Activated T-helper 2 cell treated with anti-CD3 and anti-CD28 coated beads, Interferon-gamma antibody, Interleukin-2, Interleukin-4, amounts not matched to agents 10 μg/mL and 5 μg/mL and 100 μg/mL, durations not matched to agents 14 hours and 24 hours and 36 hours (primary cell): ENCODE results near the gene PER2. TPM values are rescaled to one million over a fixed set of nuclear protein-coding genes. Genes with fewer than 3 reads are reported as not detected.

Experiments used
- DNase-seq: peaks from one replicate; pipeline ENCODE4 v3.0.0; 2021; ENCODE audit warnings: low spot score
- H3K27ac Mint-ChIP-seq: one replicate; pipeline ENCODE4 v1.8.0; 2021; ENCODE audit warnings: mixed read lengths
- H3K27me3 Mint-ChIP-seq: one replicate; pipeline ENCODE4 v1.8.0; 2021; ENCODE audit warnings: low read depth, mixed read lengths
- H3K36me3 Mint-ChIP-seq: one replicate; pipeline ENCODE4 v1.8.0; 2021; ENCODE audit warnings: low read depth, mixed read lengths
- H3K4me1 Mint-ChIP-seq: one replicate; pipeline ENCODE4 v1.8.0; 2021; ENCODE audit warnings: low read depth, mixed read lengths
- H3K4me3 Mint-ChIP-seq: one replicate; pipeline ENCODE4 v1.8.0; 2021; ENCODE audit warnings: low read depth, mild to moderate bottlenecking, moderate library complexity, mixed read lengths
- H3K9me3 Mint-ChIP-seq: one replicate; pipeline ENCODE4 v1.8.0; 2021; ENCODE audit warnings: mixed read lengths
- intact Hi-C: fragments of 100-400 bp; cut with micrococcal nuclease; formaldehyde crosslinking; loops from one replicate; pipeline ENCODE4 v1.15.1; 2023
- total RNA-seq: library from RNA; stranded (reverse); gene quantifications from 2 replicates; pipeline ENCODE4 v1.2.3, GENCODE V29; 2022

The PER2 gene
- total RNA-seq, 1 donor from 2014 or later, result 19.1 TPM

DNA sequence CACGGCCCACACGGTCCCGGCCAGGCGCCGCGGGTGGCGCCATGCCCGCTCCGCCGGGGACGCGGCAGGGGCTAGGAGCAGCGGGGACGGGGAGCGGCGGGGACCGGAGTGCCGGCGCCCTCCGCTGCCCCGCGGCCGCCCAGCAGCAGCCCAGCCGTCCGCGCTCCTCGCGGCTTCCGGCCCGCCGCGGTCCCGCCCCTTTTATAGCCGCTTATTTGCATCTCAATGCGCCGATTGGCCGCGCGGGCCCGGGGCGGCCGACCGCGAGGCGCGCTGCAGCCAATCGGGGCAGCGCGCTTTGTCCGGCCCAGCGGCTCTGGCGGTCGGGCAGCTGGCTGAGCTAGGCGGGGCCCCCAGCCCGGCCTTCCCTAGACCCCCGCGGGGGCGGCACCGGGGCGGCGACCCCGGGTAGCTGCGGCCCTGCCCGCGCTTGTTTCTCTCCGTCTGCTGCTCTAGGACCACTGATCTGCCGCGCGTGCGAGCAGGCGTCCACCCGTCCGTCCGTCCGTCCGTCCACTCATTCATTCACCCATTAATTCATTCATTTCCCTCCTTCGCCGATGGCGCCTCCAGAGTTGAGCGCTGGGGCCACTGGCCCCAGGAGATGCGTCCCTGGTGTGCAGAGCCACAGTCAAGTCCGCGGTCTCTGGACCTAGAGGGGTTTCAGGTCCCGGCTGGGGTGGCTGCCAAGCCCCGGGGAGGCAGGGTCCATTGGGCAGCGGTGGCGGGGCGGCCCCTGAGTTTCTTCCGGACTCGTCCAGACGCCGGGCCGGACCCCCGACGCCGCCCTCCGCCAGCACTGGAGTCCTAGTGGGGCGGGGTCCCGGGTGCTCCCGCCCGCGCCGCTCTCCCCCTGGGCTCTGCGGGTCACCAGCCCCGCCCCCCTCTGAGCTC is 48.3 kb downstream of the PER2 start, which contains the start of gene HES6:
Gene HES6 (minus strand): TSS at position 176 of the 894 bp plus-strand sequence. CDS start 133 bp downstream, at position 43.
- H3K36me3 Mint-ChIP-seq, result peaks cover 7% of the 10 kb centered on the region
- DNase-seq, result peak; percentile 80
- H3K4me1 Mint-ChIP-seq, result peaks cover 3% of the 10 kb centered on the region
- H3K4me3 Mint-ChIP-seq, result peak within 1 kb of the TSS; percentile 90
- peak within 1 kb of the TSS; percentile 70 for H3K27ac Mint-ChIP-seq
- peaks cover 40% of the 10 kb centered on the region for H3K27me3 Mint-ChIP-seq
- intact Hi-C loops, result loop anchor here (1.0 to 2.0 kb wide), 3 partner anchors 9 to 49 kb away; partner anchors contain the start of genes ILKAP and PER2
- H3K9me3 Mint-ChIP-seq, result no peaks in the 10 kb centered on the region

- intact Hi-C loops, result no loop called here
- H3K27ac Mint-ChIP-seq, result no peak overlapping the region
- H3K9me3 Mint-ChIP-seq, result no peaks in the 10 kb centered on the region
- no peak for DNase-seq
- peaks cover 41% of the 10 kb centered on the region for H3K27me3 Mint-ChIP-seq
- no peak overlapping the region for H3K4me3 Mint-ChIP-seq
- peaks cover 5% of the 10 kb centered on the region for H3K36me3 Mint-ChIP-seq
- H3K4me1 Mint-ChIP-seq, result peaks cover 3% of the 10 kb centered on the region
These were observed 48.9 kb downstream of the PER2 start for GRCh38 chr2:238239543-238239862.

GRCh38 chr2:238238766-238239542 is 49.5 kb downstream of the PER2 start:
- H3K36me3 Mint-ChIP-seq, result no peaks in the 10 kb centered on the region

DNA sequence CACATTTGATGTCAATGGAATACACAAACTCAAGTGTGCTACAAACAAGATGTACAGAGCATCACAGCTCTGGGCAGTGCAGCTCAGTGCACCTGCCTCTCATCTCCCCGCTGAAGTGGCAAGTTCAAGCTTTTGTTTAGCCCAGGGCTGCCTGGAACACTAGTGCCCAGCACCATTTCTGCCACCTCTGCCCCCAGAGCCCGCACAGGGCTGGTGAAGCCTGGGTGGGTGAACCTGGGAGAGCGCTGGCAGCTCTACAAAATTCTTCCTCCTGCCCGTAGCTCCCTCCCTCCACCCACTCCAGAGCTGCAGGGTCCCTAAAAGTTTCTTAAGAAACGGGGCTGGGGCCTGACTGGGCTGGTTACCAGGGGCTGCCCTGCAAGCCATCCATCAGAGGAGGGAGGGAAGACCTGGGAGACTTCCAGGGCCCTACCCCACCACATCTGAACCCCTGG is 50.1 kb downstream of the PER2 start:
- H3K27ac Mint-ChIP-seq, result no peak overlapping the region
- H3K4me1 Mint-ChIP-seq, result peaks cover 3% of the 10 kb centered on the region
- intact Hi-C loops, result no loop called here
- H3K9me3 Mint-ChIP-seq, result peaks cover 4% of the 10 kb centered on the region
- peaks cover 50% of the 10 kb centered on the region for H3K27me3 Mint-ChIP-seq
- no peak for DNase-seq
- no peaks in the 10 kb centered on the region for H3K36me3 Mint-ChIP-seq
- H3K4me3 Mint-ChIP-seq, result peak overlapping the region; percentile 27

More at GRCh38 chr2:238238766-238239542, 49.5 kb downstream of the PER2 start:
- Mint-ChIP-seq H3K27ac (no peak overlapping the region), H3K9me3 (no peaks in the 10 kb centered on the region), H3K4me3 (peak overlapping the region; percentile 32), H3K27me3 (peaks cover 43% of the 10 kb centered on the region), H3K4me1 (peaks cover 3% of the 10 kb centered on the region)
- DNase-seq, result peak; percentile 37
- intact Hi-C loops, result no loop called here

- intact Hi-C loops, result no loop called here
- H3K9me3 Mint-ChIP-seq, result peaks cover 5% of the 10 kb centered on the region
- H3K4me3 Mint-ChIP-seq, result no peak overlapping the region
- no peak for DNase-seq
- H3K27me3 Mint-ChIP-seq, result peaks cover 50% of the 10 kb centered on the region
- peaks cover 3% of the 10 kb centered on the region for H3K4me1 Mint-ChIP-seq
- H3K27ac Mint-ChIP-seq, result no peak overlapping the region
- H3K36me3 Mint-ChIP-seq, result no peaks in the 10 kb centered on the region
These were observed 50.8 kb downstream of the PER2 start for GRCh38 chr2:238237431-238238135.

- Mint-ChIP-seq H3K4me1 (peaks cover 4% of the 10 kb centered on the region), H3K4me3 (no peak overlapping the region), H3K36me3 (no peaks in the 10 kb centered on the region), H3K27me3 (peaks cover 53% of the 10 kb centered on the region), H3K9me3 (peaks cover 5% of the 10 kb centered on the region), H3K27ac (no peak overlapping the region)
- DNase-seq, result no peak
- intact Hi-C loops, result no loop called here
These were observed 51.8 kb downstream of the PER2 start for GRCh38 chr2:238236571-238236970.

DNA sequence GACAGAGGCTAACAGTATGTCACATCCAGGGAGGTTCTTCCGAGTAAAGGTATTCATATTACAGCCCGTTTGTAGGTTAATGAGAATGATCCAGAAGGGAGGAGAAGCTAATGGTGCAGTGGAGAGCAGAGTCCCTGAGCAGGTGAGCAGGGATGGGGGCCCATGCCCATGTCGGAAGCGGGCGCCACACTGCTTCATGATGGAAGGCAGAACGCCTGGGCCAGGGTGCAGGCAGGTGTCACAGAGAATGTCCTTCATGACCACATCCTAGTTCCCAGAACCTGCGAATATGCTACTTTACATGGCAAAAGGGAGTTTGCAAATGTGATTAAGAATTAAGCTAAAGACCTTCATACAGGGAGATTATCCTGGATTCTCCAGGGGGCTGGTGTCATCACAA is 52.6 kb downstream of the PER2 start:
- Mint-ChIP-seq H3K9me3 (peaks cover 5% of the 10 kb centered on the region), H3K27me3 (peaks cover 49% of the 10 kb centered on the region), H3K27ac (no peak overlapping the region), H3K36me3 (no peaks in the 10 kb centered on the region), H3K4me1 (peaks cover 7% of the 10 kb centered on the region), H3K4me3 (peak overlapping the region; percentile 0)
- DNase-seq, result no peak
- intact Hi-C loops, result no loop called here

GRCh38 chr2:238235331-238235732 is 53.1 kb downstream of the PER2 start:
- Mint-ChIP-seq H3K36me3 (peaks cover 3% of the 10 kb centered on the region), H3K27ac (no peak overlapping the region), H3K4me3 (no peak overlapping the region), H3K27me3 (peaks cover 53% of the 10 kb centered on the region), H3K4me1 (peaks cover 11% of the 10 kb centered on the region), H3K9me3 (peaks cover 5% of the 10 kb centered on the region)
- no peak for DNase-seq
- intact Hi-C loops, result no loop called here

- Mint-ChIP-seq H3K9me3 (peaks cover 5% of the 10 kb centered on the region), H3K27me3 (peaks cover 60% of the 10 kb centered on the region), H3K4me3 (peak overlapping the region; percentile 57), H3K4me1 (peaks cover 11% of the 10 kb centered on the region), H3K27ac (no peak overlapping the region), H3K36me3 (peaks cover 4% of the 10 kb centered on the region)
- intact Hi-C loops, result no loop called here
- no peak for DNase-seq
These were observed 54.8 kb downstream of the PER2 start for GRCh38 chr2:238233625-238234024.

DNA sequence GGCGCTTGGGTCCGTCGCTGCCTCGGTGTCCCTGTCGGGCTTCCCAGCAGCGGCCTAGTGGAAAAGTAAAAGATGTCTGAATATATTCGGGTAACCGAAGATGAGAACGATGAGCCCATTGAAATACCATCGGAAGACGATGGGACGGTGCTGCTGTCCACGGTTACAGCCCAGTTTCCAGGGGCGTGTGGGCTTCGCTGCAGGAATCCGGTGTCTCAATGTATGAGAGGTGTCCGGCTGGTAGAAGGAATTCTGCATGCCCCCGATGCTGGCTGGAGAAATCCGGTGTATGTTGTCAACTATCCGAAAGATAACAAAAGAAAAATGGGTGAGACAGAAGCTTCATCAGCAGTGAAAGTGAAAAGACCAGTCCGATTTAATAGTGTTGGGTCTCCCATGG is 56.6 kb downstream of the PER2 start:
- intact Hi-C loops, result loop anchor here (1.0 kb wide), 1 partner anchor 8 kb away; the partner anchor contains the start of gene HES6
- Mint-ChIP-seq H3K9me3 (peaks cover 5% of the 10 kb centered on the region), H3K36me3 (peaks cover 4% of the 10 kb centered on the region), H3K27me3 (peaks cover 49% of the 10 kb centered on the region), H3K4me3 (peak overlapping the region; percentile 79), H3K27ac (no peak overlapping the region), H3K4me1 (peaks cover 11% of the 10 kb centered on the region)
- DNase-seq, result no peak

DNA sequence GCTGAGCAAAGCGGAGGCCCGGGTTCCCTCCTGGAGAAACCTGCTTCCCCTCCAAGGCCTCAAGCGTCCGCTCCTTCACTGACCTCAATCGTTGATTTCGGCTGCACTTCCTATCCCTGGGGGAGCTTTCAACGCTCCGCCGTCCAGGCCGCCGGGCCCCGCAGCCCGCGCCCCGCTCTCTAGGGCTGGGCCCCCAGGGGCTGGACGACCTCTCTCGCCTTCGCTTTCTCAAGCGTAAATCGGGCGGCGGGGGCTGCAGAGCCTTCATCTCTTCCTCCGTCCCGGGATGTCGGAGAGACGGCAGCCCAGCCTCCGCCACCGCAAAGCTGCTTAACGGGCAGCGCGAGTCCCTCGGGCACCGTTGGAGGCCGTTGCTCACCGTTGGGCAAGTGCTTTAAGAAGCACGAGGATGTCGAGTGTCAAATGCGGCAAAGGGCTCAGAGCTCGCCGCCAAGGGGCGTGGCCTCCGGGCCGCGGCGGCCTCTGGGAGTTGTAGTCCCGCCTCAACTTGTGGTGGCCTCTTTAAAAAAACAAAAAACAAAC is 57.1 kb downstream of the PER2 start:
- H3K4me3 Mint-ChIP-seq, result peak overlapping the region; percentile 79
- intact Hi-C loops, result loop anchor here (1.0 kb wide), 1 partner anchor 9 kb away; the partner anchor contains the start of gene HES6
- peaks cover 5% of the 10 kb centered on the region for H3K9me3 Mint-ChIP-seq
- peaks cover 45% of the 10 kb centered on the region for H3K27me3 Mint-ChIP-seq
- no peak overlapping the region for H3K27ac Mint-ChIP-seq
- H3K4me1 Mint-ChIP-seq, result peaks cover 11% of the 10 kb centered on the region
- H3K36me3 Mint-ChIP-seq, result peaks cover 4% of the 10 kb centered on the region
- DNase-seq, result peak; percentile 72

- peaks cover 11% of the 10 kb centered on the region for H3K4me1 Mint-ChIP-seq
- peak overlapping the region; percentile 63 for H3K4me3 Mint-ChIP-seq
- no peak overlapping the region for H3K27ac Mint-ChIP-seq
- peaks cover 4% of the 10 kb centered on the region for H3K36me3 Mint-ChIP-seq
- intact Hi-C loops, result loop anchor here (1.0 kb wide), 1 partner anchor 10 kb away; the partner anchor contains the start of gene HES6
- no peak for DNase-seq
- peaks cover 5% of the 10 kb centered on the region for H3K9me3 Mint-ChIP-seq
- H3K27me3 Mint-ChIP-seq, result peaks cover 39% of the 10 kb centered on the region
These were observed 57.7 kb downstream of the PER2 start for GRCh38 chr2:238230699-238231098.
